GM18517 (cell line): ENCODE data around the gene SLC22A8.
"Not testable (repeated sequence)": the region's sequence is repeated elsewhere in the genome, so short reads cannot be mapped to it uniquely, and the experiment has no call there.

Experiments
- ATAC-seq: cut with Tn5 transposase; IDR thresholded peaks from one replicate; pipeline ENCODE4 v1.9.1; 2021; ENCODE audit warnings: mild to moderate bottlenecking, moderate library complexity; ENCODE audit not compliant: unreplicated experiment

Gene SLC22A8

DNA sequence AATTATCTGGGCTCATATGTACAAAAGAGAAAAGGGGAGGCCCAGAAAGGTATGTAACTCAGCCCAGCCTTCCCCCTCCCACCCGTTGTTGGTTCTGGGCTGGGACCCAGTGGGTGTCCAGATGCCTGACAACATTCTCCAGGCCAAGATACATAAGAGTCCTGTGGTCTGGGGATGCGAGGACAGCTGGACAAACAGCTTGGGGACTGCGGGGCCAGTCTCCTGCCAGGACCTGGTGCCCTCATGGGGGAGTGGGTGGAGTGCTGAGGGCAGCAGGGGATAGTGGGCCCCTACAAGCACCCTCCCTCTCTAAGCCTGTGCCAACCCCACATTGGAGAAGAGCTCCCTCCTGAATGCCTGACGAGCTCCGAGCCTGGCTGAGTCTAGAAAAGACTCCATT, 27.4 kb downstream of the SLC22A8 start:
- ATAC-seq: no peak

DNA sequence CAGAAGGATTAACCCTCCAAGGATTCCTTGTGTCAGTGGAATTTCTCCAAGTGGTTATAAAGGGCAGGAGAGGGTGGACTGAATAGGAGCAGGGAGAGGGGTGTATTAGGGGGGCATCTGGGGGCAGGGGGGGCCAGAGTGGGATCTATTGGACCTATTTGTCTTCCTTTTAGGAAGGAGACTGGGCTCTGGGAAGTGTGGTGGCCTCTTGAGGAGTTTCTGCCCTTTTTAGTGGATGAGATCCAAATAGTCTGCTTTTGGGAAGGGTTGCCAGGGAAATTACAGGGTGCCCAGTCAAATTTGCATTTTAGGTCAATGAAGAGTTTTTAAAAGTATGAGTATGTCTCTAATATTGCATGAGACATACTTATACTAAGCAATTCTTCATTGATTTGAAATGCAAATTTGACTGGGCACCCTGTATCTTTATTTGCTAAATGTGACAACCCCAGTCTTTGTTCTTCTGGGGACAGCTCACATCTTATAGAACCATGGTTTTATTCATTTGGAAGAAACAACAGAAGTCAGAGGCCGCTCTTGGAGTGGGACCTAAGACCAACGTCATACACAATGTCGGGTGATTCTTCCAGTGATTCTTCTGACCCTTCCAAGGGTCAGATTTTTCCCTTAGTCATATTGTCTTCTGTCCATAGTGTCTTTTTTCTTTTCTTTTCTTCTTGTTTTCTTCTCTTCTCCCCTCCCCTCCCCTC, 30.4 kb downstream of the SLC22A8 start:
- no peak for ATAC-seq

DNA sequence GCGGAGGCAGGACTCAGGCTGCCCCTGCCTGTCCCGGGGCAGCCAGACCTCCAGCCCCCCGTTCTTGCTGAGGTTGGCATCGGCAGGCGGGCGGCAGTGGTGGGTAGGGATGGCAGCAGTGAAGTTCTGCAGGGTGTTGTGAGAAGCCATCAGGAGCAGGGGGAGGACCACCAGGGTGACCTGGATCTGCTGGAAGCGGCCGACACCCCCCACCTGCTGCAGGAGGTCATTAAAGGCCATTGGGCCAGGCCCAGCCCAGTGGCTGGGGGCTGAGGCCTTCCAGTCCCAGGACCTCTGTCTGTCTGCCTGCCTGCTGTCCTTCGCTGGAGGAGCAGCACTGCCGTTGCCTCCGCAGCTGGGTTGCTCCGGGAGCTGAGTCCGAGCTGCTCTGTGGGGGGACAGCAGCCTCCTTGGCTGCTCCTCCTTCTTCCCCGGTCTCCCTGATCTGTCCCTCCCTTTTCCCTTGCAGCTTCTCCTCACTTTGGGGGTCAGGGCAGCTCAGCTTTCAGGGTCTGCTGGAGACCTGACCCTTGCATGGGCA, 31.1 kb downstream of the SLC22A8 start, which contains the start of gene SLC22A6:
SLC22A6 (minus strand) TSS at position 517 of the 541 bp plus-strand sequence; CDS start at position 240, 277 bp downstream.
- ATAC-seq: no peak

DNA sequence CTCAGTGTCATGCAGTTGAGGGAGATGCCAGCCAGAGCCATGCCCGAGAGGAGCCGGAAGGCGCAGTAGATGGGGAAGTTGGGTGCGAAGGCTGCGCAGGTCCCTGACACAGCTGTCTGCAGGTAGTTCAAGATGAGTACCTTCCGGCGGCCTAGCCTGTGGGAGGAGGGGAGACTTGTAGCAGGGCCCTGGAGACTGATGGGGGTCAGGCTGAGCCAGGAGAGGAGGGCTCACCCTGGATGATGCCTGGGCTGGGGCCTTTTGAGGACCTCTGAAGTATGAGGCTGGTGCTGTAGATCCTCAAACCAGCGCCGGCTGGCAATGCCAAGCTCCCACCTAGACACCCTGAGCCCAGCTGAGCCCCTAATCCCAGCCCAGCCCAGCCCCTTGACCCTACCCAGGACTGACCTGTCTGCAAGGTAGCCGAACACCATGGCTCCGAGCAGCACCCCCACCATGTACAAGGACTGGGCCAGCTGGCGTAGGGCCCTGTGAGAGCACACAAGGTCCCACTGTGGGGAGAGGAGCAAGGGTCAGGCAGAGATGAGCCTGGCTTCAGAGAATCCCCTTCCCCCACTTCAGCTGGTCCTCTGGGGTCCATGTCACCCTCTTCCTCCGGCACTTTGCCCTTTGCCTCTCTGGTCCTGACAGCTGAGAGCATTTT, 32.0 kb downstream of the SLC22A8 start:
- no peak for ATAC-seq

DNA sequence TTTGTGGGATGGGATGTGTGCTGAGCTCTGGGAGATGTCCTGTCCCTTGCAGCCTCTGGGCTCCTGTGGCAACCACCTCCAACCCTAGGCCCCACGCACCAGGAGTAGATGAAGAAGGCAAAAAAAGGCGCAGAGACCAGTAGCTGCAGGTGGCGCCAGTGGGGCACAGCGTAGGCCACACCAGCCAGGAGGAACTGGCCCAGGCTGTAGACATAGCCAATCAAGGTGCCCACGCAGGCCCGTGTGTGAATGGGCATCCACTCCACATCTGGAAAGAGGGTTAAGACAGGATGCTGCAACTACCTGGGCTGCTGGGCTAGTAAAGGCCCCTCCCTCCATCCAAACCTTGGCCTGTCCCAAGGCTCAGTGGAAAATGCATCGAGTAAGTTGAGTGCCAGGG, 33.9 kb downstream of the SLC22A8 start:
- no peak for ATAC-seq

DNA sequence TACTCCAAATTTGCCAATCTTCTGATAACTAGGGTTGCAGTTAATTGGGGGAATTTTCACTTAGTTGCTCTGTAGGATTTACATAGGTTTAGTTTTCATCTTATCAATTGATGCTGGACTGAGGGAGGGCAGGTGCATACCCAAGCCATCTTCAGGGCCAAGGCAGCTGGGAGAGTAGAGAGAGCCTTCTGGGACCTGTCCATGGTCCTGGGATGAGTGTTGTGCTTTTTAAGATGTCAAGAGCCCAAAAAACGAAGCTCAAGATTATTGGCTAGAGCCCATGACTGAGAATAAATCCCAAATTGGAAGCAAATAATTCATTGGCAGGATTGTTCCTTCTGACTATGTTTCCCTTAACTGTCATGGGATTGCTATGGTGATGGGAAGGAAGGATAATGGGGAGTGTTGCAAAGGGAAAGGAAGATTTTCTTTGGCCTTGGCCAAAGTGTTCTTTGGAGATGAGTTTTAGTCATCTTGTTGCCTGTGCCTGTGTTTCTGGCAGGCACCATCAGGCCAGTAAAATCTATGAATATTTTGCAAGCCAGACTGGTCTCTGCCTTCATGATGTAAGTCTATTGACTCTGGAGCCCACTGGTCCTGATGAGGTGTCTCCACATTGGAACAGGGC, 35.4 kb downstream of the SLC22A8 start:
- ATAC-seq: no peak

DNA sequence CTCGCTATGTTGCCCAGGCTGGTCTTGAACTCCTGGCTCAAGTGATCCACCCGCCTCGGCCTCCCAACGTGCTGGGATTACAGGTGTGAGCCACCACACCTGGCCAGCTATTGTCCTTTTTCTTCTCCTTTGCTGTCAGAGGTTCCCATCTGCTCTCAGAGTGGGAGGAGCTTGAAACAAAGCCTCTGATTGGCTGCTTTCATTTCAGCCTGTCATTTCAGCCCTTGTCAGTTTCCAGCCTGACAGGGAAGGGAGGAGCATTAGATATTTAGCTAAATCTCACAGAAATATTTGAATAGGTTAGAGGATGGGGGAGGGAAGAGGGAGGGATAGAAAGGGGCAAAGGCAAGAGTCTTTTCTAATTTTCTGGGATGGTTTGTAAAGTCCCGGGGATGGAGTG, 39.5 kb downstream of the SLC22A8 start:
- no peak for ATAC-seq

DNA sequence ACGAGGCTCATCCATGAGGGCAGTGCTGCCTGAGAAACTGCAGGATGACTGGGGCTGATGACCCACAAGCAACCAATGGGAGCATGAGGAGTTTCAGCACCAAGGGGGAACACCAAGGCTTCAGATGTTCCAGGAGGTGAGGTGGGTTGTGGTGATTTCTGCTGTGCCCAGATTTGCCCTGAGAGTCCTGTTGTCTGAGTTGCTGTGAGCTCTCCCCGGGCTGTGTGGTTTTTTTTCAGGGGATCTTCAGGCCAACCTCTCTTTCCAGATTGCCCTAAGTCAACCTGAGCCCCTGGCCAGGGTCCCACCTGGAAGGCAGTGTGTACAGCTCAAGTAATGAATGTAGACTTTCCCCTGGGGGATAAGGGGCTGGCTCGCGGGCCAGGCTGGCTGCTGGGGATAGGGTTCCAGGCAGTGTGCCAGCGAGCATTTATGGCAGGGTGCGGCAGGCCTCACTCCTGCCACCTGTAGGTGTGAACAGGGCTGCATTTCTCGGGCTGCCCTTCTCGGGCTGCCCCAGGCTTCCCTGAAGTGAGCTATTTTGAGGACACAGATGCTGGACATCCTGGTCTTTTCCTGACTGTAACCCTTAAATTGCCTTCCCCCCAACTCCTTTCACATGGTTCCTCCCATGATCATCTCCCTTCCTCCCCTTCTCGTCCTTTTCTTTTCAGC, 40.7 kb downstream of the SLC22A8 start:
- ATAC-seq: no peak

DNA sequence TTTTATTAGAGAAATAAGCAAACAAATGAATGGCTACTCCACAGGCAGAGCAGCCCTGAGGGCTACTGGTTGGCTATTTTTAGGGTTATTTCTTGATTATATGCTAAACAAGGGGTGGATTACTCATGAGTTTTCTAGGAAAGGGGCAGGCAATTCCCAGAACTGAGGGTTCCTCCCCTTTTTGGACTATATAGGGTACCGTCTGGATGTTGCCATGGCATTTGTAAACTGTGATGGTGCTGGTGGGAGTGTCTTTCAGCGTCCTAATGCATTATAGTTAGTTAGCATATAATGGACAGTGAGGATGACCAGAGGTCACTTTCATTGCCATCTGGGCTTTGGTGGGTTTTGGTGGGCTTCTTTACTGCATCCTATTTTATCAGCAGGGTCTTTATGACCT, 50.1 kb downstream of the SLC22A8 start:
- ATAC-seq: no peak

DNA sequence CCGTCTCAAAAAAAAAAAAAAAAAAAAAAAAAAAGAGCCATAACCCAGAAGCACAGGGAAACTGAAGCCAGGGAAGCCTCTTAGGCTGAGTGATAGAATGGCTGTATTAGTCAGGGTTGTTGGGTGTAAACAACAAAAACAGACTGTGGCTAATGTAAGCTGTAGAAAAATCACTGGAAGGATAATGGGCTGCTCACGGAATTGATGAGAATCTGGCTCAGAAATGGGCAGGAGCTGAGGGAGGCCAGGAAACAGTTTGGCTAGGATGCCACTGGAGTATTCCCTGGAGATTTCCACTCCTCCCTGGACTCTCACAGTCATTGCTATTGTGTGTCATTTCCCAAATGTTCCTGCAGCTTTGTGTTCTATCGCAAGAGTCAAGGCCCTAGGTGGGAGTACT, 53.2 kb downstream of the SLC22A8 start:
- ATAC-seq: no peak

DNA sequence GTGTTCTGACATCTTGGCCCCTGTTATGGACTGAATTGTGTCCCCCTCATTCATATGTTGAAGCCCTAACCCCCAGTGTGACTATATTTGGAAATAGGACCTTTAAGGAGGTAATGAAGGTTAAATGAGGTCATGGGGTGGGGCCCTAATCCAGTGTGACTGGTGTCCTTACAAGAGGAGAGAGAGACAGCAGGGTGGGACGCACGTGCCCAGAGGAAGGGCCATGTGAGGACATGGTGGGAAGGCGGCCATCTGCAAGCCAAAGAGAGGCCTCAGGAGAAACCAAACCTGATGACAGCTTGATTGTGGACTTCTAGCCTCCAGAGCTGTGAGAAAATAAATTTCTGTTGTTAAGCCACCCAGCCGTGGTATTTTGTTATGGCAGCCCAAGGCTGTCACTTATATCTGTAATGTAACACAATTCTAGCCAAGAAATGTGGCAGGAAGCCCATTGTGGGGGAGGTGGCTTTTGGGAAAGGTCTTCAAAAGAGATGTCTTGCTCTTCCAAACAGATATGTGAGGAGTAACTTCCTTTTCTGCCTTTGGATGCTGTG, 54.5 kb downstream of the SLC22A8 start:
- ATAC-seq: no peak

DNA sequence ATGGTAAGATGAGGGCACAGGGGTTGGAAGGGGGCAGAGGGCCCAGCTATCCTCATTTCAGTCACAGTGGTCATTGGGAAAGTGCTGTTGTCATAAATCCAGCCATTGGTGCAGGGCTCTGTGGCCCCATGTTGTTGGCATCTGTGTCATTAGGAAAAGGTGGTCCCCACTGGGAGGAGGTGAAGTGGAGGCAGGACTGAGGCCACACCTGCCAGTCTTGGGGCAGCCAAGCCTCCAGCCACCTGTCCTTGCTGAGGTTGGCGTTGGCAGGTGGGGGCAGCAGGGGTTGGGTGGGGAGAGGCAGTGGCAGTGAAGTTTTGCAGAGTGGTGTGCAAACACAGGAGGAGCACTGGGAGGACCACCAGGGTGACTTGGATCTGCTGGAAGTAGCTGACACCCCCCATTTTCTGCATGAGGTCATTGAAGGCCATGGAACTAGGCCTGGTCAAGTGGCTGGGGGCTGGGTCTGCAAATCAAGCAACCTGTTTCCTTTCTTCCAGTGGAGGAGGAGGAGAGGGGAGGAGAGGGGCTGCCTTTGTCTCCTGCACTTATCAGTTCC, 56.1 kb downstream of the SLC22A8 start:
- ATAC-seq: no peak

DNA sequence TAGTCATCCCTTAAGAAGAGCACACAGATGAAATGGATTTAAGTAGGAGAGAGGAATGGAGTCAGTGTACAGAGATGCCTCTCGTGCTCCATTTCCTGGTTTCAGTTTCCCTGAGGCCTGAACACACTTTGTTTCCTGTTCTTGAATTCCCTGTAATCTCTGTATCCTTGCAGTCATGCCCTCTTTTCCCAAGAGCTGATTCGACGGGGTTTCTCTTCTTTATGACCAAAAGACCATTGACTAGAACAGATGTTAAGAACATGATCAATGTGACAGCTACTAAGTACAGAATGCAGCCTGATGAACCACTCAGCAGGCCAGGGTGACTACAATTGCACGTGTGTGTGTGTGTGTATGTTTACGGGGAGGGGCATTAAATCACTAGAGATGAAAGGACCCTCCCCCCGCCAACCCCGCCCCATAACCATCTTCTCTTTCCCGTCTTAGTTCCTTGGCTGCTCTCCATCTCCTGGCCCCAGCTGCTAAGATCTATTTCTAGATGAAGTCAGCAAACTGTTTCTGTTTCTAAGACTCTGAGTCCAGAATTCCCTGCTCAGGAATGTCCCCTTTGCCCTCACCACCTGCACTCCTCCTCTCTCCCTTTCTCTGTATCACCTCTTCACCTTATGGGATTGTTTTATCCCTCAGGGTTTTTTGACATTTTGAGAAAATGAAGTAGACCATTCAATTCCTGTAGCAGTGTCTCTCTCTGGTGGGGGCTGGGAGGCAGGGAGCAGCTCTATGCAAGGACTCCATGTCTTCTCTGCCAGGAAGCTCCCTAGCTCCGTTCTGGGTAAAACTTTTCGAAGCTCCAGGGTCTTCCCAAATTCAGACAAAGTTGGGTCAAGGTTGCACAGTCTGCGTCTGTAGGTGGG, 56.9 kb downstream of the SLC22A8 start:
- ATAC-seq: no peak

DNA sequence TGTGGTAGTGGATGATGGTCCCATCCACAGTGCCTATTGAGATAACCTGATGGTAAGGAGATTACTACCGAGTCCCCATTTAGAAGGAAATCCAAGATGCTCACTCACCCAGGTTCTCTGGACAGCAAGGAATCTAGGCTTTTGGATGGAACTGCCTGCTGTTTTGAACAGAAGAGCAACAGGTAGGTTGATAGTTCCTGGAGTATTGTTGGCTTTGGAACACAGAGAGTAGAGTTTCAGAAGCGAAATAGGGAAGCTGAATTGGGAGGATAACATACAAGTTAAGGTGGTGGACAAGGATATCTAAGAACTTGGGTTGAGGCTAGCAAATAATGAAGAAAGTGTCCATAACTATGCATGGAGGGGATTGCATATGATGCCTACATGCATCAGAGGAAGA, 58.5 kb downstream of the SLC22A8 start:
- ATAC-seq: no peak

DNA sequence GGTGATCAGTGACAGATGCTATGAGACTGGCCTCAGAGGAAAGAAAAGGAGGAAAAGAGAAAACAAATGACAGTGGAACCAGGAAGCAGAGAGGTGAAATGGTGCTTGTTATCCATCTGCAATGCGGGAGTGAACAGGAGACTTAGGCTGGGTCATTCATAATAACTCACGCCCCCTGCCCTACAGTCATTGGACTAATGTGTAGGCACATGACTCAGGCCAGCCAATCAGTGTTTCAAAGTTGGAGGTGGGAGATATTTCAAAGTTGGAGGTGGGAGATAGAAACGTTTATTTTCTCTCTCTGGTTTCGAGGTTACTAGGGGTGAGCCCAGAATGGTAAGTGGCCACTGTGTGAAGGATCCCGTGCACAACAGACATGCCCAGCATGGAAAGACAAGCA, 61.2 kb downstream of the SLC22A8 start:
- no peak for ATAC-seq

DNA sequence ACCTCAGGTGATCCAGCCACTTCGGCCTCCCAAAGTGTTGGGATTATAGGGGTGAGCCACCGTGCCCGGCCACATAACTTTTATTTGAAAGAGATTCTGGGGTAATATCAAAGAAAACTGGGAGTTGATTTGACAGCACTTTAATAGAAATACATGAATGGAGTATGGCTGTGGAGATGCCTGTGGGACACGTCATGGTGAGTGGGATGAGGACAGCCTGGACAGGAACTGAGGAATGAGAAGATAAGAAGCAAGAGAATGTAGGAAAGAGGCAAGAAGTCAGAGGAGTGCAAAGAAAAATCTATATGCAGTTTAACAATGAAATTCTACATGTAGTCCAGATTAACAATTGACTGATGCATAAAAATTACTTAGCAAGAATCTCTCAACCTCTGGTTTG, 61.8 kb downstream of the SLC22A8 start:
- no peak for ATAC-seq

DNA sequence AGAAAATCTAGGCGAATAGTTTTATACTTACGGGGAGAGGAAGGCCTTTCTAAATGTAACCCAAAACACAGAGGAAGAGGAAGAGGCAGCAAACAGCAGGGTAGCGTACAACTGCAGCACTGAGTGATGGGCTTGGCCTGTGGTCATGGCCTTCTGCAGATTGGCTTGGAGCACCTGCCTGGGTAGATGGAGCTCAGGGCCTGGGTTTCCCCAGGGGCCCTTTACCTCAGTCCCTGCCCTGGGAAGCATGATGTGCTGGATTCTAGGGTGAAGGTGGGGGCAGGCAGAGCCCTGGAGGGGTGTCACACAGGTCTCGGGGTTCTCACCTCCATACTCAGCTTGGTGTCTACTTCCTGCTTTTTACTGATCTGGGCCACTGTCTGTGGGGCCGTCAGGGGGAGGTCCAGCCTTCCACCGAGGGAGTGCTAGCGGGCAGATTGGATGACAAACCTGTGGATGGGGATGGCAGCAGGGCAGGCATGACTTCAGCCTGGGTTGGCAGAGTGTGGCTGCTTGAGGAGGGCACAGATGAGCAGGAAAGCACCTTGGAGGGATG, 66.8 kb downstream of the SLC22A8 start:
- ATAC-seq: no peak

DNA sequence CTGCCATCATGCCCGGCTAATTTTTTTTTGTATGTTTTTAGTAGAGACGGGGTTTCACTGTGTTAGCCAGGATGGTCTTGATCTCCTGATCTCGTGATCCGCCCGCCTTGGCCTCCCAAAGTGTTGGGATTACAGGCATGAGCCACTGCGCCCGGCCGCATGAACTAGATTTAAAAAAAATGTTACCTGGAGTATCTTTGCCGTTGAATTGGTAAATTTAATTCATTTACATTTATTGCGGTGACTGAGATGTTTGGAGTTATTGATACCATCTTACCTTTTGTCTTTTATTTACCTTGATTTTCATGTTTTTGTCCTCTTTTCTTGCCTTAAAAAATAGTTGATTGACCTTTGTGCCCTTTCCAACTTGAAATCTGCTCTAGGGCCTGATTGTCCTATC, 70.1 kb downstream of the SLC22A8 start:
- not testable (repeated sequence) for ATAC-seq
